Esophagus squamous epithelium (tissue), 5 donors: ENCODE results near the gene FANCD2. TPM values are rescaled to one million over a fixed set of nuclear protein-coding genes. Genes with fewer than 3 reads are reported as not detected.
"Not testable (repeated sequence)": the region's sequence is repeated elsewhere in the genome, so short reads cannot be mapped to it uniquely, and the experiment has no call there.

Experiments used
- DNase-seq: peaks from one replicate; lab custom pipeline; 2025; lab: John Stamatoyannopoulos, UW
- H3K27ac ChIP-seq, 4 donors: fragments of 200-600 bp; sonication (generic); one replicate each; pipeline ENCODE4 v1.5.1; 2016 to 2019; ENCODE audit warnings: mild to moderate bottlenecking in 1 of 4
- H3K27me3 ChIP-seq, 4 donors: fragments of 200-600 bp; sonication (generic); 1 replicate in 3 of 4; 2 replicates in 1 of 4; pipeline versions ENCODE4 v1.5.1 to v1.6.0; 2017 to 2021; ENCODE audit warnings: antibody characterized with exemption in 1 of 4
- H3K36me3 ChIP-seq, 3 donors: fragments of 200-600 bp; sonication (generic); one replicate each; pipeline ENCODE4 v1.5.1; 2016 to 2019
- H3K4me1 ChIP-seq, 3 donors: fragments of 200-600 bp; sonication (generic); one replicate each; pipeline ENCODE4 v1.5.1; 2017 to 2019
- H3K4me3 ChIP-seq, 4 donors: fragments of 200-600 bp; sonication (generic); 1 replicate in 3 of 4; 2 replicates in 1 of 4; pipeline ENCODE4 v1.5.1; 2016 to 2019; ENCODE audit warnings: mild to moderate bottlenecking in 2 of 4, moderate library complexity in 1 of 4
- H3K9me3 ChIP-seq, 3 donors: fragments of 200-600 bp; sonication (generic); one replicate each; pipeline ENCODE4 v1.5.1; 2016 to 2019
- POLR2A ChIP-seq, 4 donors: fragments of 450-650 bp; IDR thresholded peaks; one replicate each; pipeline ENCODE4 v1.6.1; 2017; ENCODE audit warnings: antibody characterized with exemption in 4 of 4, mild to moderate bottlenecking in 4 of 4, moderate library complexity in 3 of 4
- WGBS, 2 donors: methylation state at CpG; one replicate each; pipeline ENCODE4 v1.1.5; 2018; 5-methylcytosine and 5-hydroxymethylcytosine counted together
- intact Hi-C: fragments of 100-400 bp; cut with DNase I; formaldehyde crosslinking; loops from one replicate; pipeline ENCODE4 v1.15.0; 2022
- total RNA-seq, 4 donors: library from RNA; depleted of rRNA; stranded (reverse); fragments of >200 nt; gene quantifications; one replicate each; pipeline ENCODE4 v1.1.0, GENCODE V29; 2016
- TF ChIP-seq, protein P1 (sequence below), 6 experiments: fragments of 450-650 bp in 4 of 6; fragments of 200-600 bp in 2 of 6; sonication (generic) in 2 of 6; IDR thresholded peaks; one replicate each; pipeline ENCODE4 v1.5.1; 2016 to 2019; ENCODE audit warnings: antibody characterized with exemption in 6 of 6, mild to moderate bottlenecking in 4 of 6, moderate library complexity in 4 of 6
- donor health status: DM: yes; HTN: yes; CAD: no.

Gene FANCD2
- total RNA-seq, 4 donors from 2014 or later, result 3.8 to 15.5 (median 11.1) TPM

DNA sequence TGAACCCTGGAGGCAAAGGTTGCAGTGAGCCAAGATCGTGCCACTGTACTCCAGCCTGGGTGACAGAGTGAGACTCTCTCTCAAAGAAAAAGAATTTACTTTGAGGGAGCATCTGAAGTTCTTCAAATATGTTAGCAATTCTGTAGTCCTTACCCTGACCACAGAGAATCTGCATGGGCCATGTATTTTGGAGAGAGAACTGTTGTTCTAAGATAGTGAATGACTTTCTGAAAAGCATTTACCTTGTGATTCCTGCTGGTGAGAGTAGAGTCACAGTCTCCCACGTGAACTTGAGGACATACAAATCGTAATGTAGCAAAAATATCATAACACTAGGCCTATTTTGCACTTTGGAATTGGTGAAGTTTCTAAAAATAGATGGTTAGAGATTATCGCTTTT is 93.1 kb downstream of the FANCD2 start:
- peaks cover 8 to 34% (median 15%) of the 10 kb centered on the region in 3 donors for H3K4me1 ChIP-seq
- no peak overlapping the region for H3K4me3 ChIP-seq
- no peak overlapping the region for H3K27ac ChIP-seq
- no peaks in the 10 kb centered on the region for H3K9me3 ChIP-seq
- H3K27me3 ChIP-seq, result no peaks in the 10 kb centered on the region
- no peak for DNase-seq
- intact Hi-C loops, result no loop called here
- H3K36me3 ChIP-seq, result peaks cover 0 to 30% (median 0%) of the 10 kb centered on the region in 3 donors
- WGBS, 2 donors, result 75 to 79% methylated on average over 4 of the region's 4 CpGs
- TF ChIP-seq, protein P1, sequence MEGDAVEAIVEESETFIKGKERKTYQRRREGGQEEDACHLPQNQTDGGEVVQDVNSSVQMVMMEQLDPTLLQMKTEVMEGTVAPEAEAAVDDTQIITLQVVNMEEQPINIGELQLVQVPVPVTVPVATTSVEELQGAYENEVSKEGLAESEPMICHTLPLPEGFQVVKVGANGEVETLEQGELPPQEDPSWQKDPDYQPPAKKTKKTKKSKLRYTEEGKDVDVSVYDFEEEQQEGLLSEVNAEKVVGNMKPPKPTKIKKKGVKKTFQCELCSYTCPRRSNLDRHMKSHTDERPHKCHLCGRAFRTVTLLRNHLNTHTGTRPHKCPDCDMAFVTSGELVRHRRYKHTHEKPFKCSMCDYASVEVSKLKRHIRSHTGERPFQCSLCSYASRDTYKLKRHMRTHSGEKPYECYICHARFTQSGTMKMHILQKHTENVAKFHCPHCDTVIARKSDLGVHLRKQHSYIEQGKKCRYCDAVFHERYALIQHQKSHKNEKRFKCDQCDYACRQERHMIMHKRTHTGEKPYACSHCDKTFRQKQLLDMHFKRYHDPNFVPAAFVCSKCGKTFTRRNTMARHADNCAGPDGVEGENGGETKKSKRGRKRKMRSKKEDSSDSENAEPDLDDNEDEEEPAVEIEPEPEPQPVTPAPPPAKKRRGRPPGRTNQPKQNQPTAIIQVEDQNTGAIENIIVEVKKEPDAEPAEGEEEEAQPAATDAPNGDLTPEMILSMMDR (IDR thresholded peaks at IDR 0.05), result no peak
- TF ChIP-seq POLR2A (IDR thresholded peaks at IDR 0.05), result no peak

DNA sequence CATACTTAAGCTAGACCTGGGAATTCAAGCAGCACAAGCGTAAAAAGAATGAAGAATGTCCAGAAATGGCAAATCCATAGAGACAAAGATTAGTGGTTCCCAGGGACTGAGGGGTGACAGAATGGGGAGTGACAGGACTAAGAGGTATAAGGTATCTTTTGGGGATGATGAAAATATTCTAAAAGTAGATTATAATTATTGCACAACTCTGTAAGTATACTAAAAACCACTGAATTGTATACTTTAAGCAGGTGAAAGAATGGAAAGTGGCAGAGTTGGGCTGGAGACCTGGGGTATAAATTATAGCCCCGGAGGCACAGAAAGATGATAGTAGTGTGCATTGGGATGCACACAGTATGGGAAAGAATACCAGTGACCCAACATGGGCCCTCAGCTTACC is 94.8 kb downstream of the FANCD2 start:
- Histone ChIP-seq H3K36me3 (peaks cover under 1 to 45% (median 6%) of the 10 kb centered on the region in 3 donors), H3K27me3 (no peaks in the 10 kb centered on the region), H3K4me1 (peaks cover 8 to 29% (median 19%) of the 10 kb centered on the region in 3 donors), H3K4me3 (no peak overlapping the region), H3K27ac (no peak overlapping the region), H3K9me3 (no peaks in the 10 kb centered on the region)
- intact Hi-C loops, result no loop called here
- DNase-seq, result no peak
- 87 to 92% methylated on average over 2 of the region's 2 CpGs for WGBS, 2 donors
- TF ChIP-seq POLR2A (IDR thresholded peaks at IDR 0.05), result no peak
- TF ChIP-seq, protein P1 (IDR thresholded peaks at IDR 0.05), result no peak

DNA sequence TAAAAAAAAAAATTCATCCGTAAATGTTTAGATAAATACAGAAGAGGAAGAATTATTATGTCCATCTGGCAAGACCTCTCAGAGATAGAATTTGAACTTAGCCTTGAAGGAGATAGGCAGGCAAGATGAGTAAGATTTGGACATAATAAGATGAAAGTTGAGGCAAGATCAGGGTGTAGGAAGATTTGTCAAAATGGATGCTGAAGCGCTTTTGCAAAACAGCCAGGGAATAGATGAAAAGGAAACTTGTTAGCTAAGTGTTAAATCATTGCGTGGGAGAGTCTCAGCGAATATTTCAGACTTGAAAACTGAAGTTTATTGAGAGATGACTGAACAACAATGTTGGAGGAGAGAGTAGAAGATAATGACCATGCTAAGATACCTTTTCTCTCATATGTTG is 96.5 kb downstream of the FANCD2 start:
- intact Hi-C loops, result no loop called here
- peaks cover 7 to 61% (median 22%) of the 10 kb centered on the region in 3 donors for H3K36me3 ChIP-seq
- H3K9me3 ChIP-seq, result no peaks in the 10 kb centered on the region
- no peak overlapping the region for H3K4me3 ChIP-seq
- H3K4me1 ChIP-seq, result peaks cover 0 to 12% (median 5%) of the 10 kb centered on the region in 3 donors
- no peak for TF ChIP-seq POLR2A (IDR thresholded peaks at IDR 0.05)
- TF ChIP-seq, protein P1 (IDR thresholded peaks at IDR 0.05), result no peak
- no peak for DNase-seq
- WGBS, 2 donors, result 84 to 91% methylated on average over 4 of the region's 4 CpGs
- H3K27ac ChIP-seq, result no peak overlapping the region
- no peaks in the 10 kb centered on the region for H3K27me3 ChIP-seq

DNA sequence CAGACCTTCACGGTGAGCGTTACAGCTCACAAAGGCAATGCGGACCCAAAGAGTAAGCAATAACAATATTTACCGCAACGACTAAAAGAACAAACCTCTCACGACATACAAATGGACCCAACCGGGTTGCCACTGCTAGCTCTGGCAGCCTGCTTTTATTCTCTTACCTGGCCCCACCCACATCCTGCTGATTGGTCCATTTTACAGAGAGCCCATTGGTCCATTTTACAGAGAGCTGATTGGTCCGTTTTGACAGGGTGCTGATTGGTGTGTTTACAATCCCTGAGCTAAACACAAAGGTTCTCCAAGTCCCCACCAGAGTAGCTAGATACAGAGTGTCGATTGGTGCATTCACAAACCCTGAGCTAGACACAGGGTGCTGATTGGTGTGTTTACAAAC is 109.6 kb downstream of the FANCD2 start:
- H3K9me3 ChIP-seq, DNase-seq, H3K4me3 ChIP-seq, H3K4me1 ChIP-seq, intact Hi-C loops, H3K36me3 ChIP-seq, H3K27ac ChIP-seq, H3K27me3 ChIP-seq: not testable (repeated sequence)
- WGBS, 2 donors, result 85 to 92% methylated on average over 7 to 8 of the region's 9 CpGs

DNA sequence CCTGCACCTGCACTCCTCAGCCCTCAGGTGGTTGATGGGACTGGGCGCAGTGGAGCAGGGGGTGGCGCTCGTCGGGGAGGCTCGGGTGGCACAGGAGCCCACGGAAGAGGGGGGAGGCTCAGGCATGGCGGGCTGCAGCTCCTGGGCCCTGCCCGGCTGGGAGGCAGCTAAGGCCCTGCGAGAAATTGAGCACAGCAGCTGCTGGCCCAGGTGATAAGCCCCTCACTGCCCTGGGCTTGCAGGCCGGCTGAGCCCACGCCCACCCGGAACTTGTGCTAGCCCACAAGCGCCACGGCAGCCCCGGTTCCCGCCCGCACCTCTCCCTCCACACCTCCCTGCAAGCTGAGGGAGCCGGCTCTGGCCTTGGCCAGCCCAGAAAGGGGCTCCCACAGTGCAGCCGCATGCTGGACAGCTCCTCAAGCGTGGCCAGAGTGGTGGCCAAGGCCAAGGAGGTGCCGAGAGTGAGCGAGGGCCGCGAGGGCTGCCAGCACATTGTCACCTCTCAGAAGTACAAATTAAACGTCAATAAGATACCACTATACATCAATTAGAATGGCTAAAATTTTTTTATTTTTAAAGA is 110.3 kb downstream of the FANCD2 start:
- WGBS, 2 donors, result 93 to 96% methylated on average over 5 to 12 of the region's 25 CpGs
- no peaks in the 10 kb centered on the region for H3K27me3 ChIP-seq
- DNase-seq, result no peak
- TF ChIP-seq POLR2A (IDR thresholded peaks at IDR 0.05), result no peak
- TF ChIP-seq, protein P1 (IDR thresholded peaks at IDR 0.05), result no peak
- H3K9me3 ChIP-seq, result no peaks in the 10 kb centered on the region
- peaks cover 0 to 4% (median 0%) of the 10 kb centered on the region in 3 donors for H3K4me1 ChIP-seq
- no peak overlapping the region for H3K27ac ChIP-seq
- intact Hi-C loops, result no loop called here
- H3K4me3 ChIP-seq, result no peak overlapping the region
- no peaks in the 10 kb centered on the region for H3K36me3 ChIP-seq
